Measurements from ENCODE around the gene SMCO1.
A peak's percentile ranks its signal among the peaks of the same experiment; 100 is the strongest.

The SMCO1 gene

GRCh38 chr3:196502775-196503195 is 12.4 kb downstream of the SMCO1 start:
- Histone ChIP-seq H3K36me3 (ENCODE audit: insufficient read depth, insufficient read length, low read length) (peaks cover 20% of the 10 kb centered on the region), H3K4me1 (ENCODE audit: insufficient read depth, insufficient read length) (peaks cover 2% of the 10 kb centered on the region), H3K27me3 (ENCODE audit: insufficient read depth, insufficient read length) (no peaks in the 10 kb centered on the region), H3K9me3 (ENCODE audit: insufficient read depth, low read length) (peaks cover 7% of the 10 kb centered on the region; the same call in 1 of the 2 replicates), H3K4me3 (ENCODE audit: insufficient read length, low read depth) (peak overlapping the region; percentile 99), H3K9ac (ENCODE audit: insufficient read length, low read depth) (peak overlapping the region; percentile 94)
- no peak for DNase-seq (ENCODE audit: low read depth, low spot score)
- TF ChIP-seq SUZ12 (IDR thresholded peaks at IDR 0.05; ENCODE audit: extremely low read depth, insufficient read depth, insufficient read length) (no peak), YY1 (IDR thresholded peaks at IDR 0.05; ENCODE audit: insufficient read depth, insufficient read length) (no peak), ZNF274 (IDR thresholded peaks at IDR 0.05; ENCODE audit: low read depth, low read length) (no peak)

- H3K9me3 ChIP-seq (ENCODE audit: insufficient read depth, low read length), result 0 out of 2 replicates have a peak, but pooled peaks cover under 1% of the 10 kb centered on the region
- peaks cover 2% of the 10 kb centered on the region for H3K4me1 ChIP-seq (ENCODE audit: insufficient read depth, insufficient read length)
- peak overlapping the region; percentile 94 for H3K9ac ChIP-seq (ENCODE audit: insufficient read length, low read depth)
- TF ChIP-seq ZNF274 (IDR thresholded peaks at IDR 0.05; ENCODE audit: low read depth, low read length) (no peak), YY1 (IDR thresholded peaks at IDR 0.05; ENCODE audit: insufficient read depth, insufficient read length) (no peak), SUZ12 (IDR thresholded peaks at IDR 0.05; ENCODE audit: extremely low read depth, insufficient read depth, insufficient read length) (no peak)
- H3K27me3 ChIP-seq (ENCODE audit: insufficient read depth, insufficient read length), result no peaks in the 10 kb centered on the region
- no peak for DNase-seq (ENCODE audit: low read depth, low spot score)
- peak overlapping the region; percentile 99 for H3K4me3 ChIP-seq (ENCODE audit: insufficient read length, low read depth)
- peaks cover 28% of the 10 kb centered on the region for H3K36me3 ChIP-seq (ENCODE audit: insufficient read depth, insufficient read length, low read length)
Observed at GRCh38 chr3:196501316-196502044, 13.7 kb downstream of the SMCO1 start.

- Histone ChIP-seq H3K9me3 (ENCODE audit: insufficient read depth, low read length) (no peaks in the 10 kb centered on the region), H3K27me3 (ENCODE audit: insufficient read depth, insufficient read length) (no peaks in the 10 kb centered on the region), H3K36me3 (ENCODE audit: insufficient read depth, insufficient read length, low read length) (peaks cover 37% of the 10 kb centered on the region), H3K4me1 (ENCODE audit: insufficient read depth, insufficient read length) (peaks cover 2% of the 10 kb centered on the region), H3K9ac (ENCODE audit: insufficient read length, low read depth) (peak overlapping the region; percentile 88), H3K4me3 (ENCODE audit: insufficient read length, low read depth) (peak overlapping the region; percentile 68)
- TF ChIP-seq SUZ12 (IDR thresholded peaks at IDR 0.05; ENCODE audit: extremely low read depth, insufficient read depth, insufficient read length) (no peak), YY1 (IDR thresholded peaks at IDR 0.05; ENCODE audit: insufficient read depth, insufficient read length) (no peak), ZNF274 (IDR thresholded peaks at IDR 0.05; ENCODE audit: low read depth, low read length) (no peak)
- DNase-seq (ENCODE audit: low read depth, low spot score), result no peak
Observed at GRCh38 chr3:196499807-196500524, 15.2 kb downstream of the SMCO1 start.

GRCh38 chr3:196499061-196499460 is 16.1 kb downstream of the SMCO1 start:
- H3K4me1 ChIP-seq (ENCODE audit: insufficient read depth, insufficient read length), result peaks cover 2% of the 10 kb centered on the region
- H3K4me3 ChIP-seq (ENCODE audit: insufficient read length, low read depth), result no peak overlapping the region
- no peak for DNase-seq (ENCODE audit: low read depth, low spot score)
- H3K9ac ChIP-seq (ENCODE audit: insufficient read length, low read depth), result no peak overlapping the region
- no peaks in the 10 kb centered on the region for H3K9me3 ChIP-seq (ENCODE audit: insufficient read depth, low read length)
- no peaks in the 10 kb centered on the region for H3K27me3 ChIP-seq (ENCODE audit: insufficient read depth, insufficient read length)
- TF ChIP-seq ZNF274 (IDR thresholded peaks at IDR 0.05; ENCODE audit: low read depth, low read length) (no peak), SUZ12 (IDR thresholded peaks at IDR 0.05; ENCODE audit: extremely low read depth, insufficient read depth, insufficient read length) (no peak), YY1 (IDR thresholded peaks at IDR 0.05; ENCODE audit: insufficient read depth, insufficient read length) (no peak)
- peaks cover 45% of the 10 kb centered on the region for H3K36me3 ChIP-seq (ENCODE audit: insufficient read depth, insufficient read length, low read length)

GRCh38 chr3:196498297-196498696 is 16.8 kb downstream of the SMCO1 start:
- H3K4me1 ChIP-seq (ENCODE audit: insufficient read depth, insufficient read length), result peaks cover 2% of the 10 kb centered on the region
- no peaks in the 10 kb centered on the region for H3K9me3 ChIP-seq (ENCODE audit: insufficient read depth, low read length)
- TF ChIP-seq YY1 (IDR thresholded peaks at IDR 0.05; ENCODE audit: insufficient read depth, insufficient read length) (no peak), SUZ12 (IDR thresholded peaks at IDR 0.05; ENCODE audit: extremely low read depth, insufficient read depth, insufficient read length) (no peak), ZNF274 (IDR thresholded peaks at IDR 0.05; ENCODE audit: low read depth, low read length) (no peak)
- H3K27me3 ChIP-seq (ENCODE audit: insufficient read depth, insufficient read length), result no peaks in the 10 kb centered on the region
- peaks cover 48% of the 10 kb centered on the region for H3K36me3 ChIP-seq (ENCODE audit: insufficient read depth, insufficient read length, low read length)
- DNase-seq (ENCODE audit: low read depth, low spot score), result no peak
- no peak overlapping the region for H3K4me3 ChIP-seq (ENCODE audit: insufficient read length, low read depth)
- H3K9ac ChIP-seq (ENCODE audit: insufficient read length, low read depth), result no peak overlapping the region

- Histone ChIP-seq H3K36me3 (ENCODE audit: insufficient read depth, insufficient read length, low read length) (peaks cover 52% of the 10 kb centered on the region), H3K4me3 (ENCODE audit: insufficient read length, low read depth) (no peak overlapping the region), H3K4me1 (ENCODE audit: insufficient read depth, insufficient read length) (peaks cover 2% of the 10 kb centered on the region), H3K9me3 (ENCODE audit: insufficient read depth, low read length) (no peaks in the 10 kb centered on the region), H3K9ac (ENCODE audit: insufficient read length, low read depth) (no peak overlapping the region), H3K27me3 (ENCODE audit: insufficient read depth, insufficient read length) (no peaks in the 10 kb centered on the region)
- no peak for DNase-seq (ENCODE audit: low read depth, low spot score)
- TF ChIP-seq ZNF274 (IDR thresholded peaks at IDR 0.05; ENCODE audit: low read depth, low read length), result no peak
- TF ChIP-seq SUZ12 (IDR thresholded peaks at IDR 0.05; ENCODE audit: extremely low read depth, insufficient read depth, insufficient read length), result no peak
- no peak for TF ChIP-seq YY1 (IDR thresholded peaks at IDR 0.05; ENCODE audit: insufficient read depth, insufficient read length)
Observed at GRCh38 chr3:196496183-196496582, 19.0 kb downstream of the SMCO1 start.

GRCh38 chr3:196493292-196493691 is 21.9 kb downstream of the SMCO1 start:
- Histone ChIP-seq H3K4me3 (ENCODE audit: insufficient read length, low read depth) (no peak overlapping the region), H3K4me1 (ENCODE audit: insufficient read depth, insufficient read length) (no peaks in the 10 kb centered on the region)

More at GRCh38 chr3:196493292-196493691, 21.9 kb downstream of the SMCO1 start:
- H3K27me3 ChIP-seq (ENCODE audit: insufficient read depth, insufficient read length), result no peaks in the 10 kb centered on the region
- H3K9ac ChIP-seq (ENCODE audit: insufficient read length, low read depth), result no peak overlapping the region
- H3K9me3 ChIP-seq (ENCODE audit: insufficient read depth, low read length), result no peaks in the 10 kb centered on the region
- DNase-seq (ENCODE audit: low read depth, low spot score), result no peak
- H3K36me3 ChIP-seq (ENCODE audit: insufficient read depth, insufficient read length, low read length), result peaks cover 36% of the 10 kb centered on the region
- TF ChIP-seq YY1 (IDR thresholded peaks at IDR 0.05; ENCODE audit: insufficient read depth, insufficient read length) (no peak), ZNF274 (IDR thresholded peaks at IDR 0.05; ENCODE audit: low read depth, low read length) (no peak), SUZ12 (IDR thresholded peaks at IDR 0.05; ENCODE audit: extremely low read depth, insufficient read depth, insufficient read length) (no peak)
